Activated CD8-positive, alpha-beta memory T cell treated with anti-CD3 and anti-CD28 coated beads for 48 hours (primary cell): Measurements from ENCODE around the gene PLK3.
"Not testable (repeated sequence)": the region's sequence is repeated elsewhere in the genome, so short reads cannot be mapped to it uniquely, and the experiment has no call there.

Source experiments
- DNase-seq, 3 experiments: peaks; one replicate each; pipeline ENCODE4 v3.0.0-alpha.2; 2020; ENCODE audit warnings: low read depth in 2 of 3, low spot score in 2 of 3

Gene PLK3

DNA sequence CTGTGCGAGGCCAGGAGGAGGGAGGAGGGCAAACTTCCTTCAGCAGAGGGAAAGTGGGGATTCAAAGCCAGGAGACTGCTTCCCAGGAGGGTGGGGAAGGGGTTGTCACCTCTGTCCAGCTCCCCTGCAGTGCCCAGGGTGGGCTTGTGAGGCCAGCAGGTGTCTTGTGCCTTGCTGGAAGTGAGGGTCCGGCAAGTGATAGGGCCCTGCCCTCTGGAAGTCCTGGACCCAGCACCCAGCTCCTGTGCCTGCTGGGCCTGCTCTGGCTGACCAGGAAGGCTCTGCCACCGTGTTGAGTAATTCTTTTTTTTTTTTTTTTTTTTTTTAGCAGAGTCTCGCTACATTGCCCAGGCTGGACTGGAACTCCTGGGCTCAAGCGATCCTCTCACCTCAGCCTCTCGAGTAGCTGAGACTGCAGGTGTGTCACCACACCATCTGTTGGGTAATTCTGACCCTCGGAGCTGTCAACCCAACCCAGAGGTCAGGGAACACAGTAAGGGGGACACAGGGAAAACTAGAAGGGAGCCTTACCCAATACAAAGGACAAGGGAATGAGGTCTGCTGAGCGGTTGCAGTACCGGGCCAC is 13.2 kb upstream of the PLK3 start:
- DNase-seq, result no peak

DNA sequence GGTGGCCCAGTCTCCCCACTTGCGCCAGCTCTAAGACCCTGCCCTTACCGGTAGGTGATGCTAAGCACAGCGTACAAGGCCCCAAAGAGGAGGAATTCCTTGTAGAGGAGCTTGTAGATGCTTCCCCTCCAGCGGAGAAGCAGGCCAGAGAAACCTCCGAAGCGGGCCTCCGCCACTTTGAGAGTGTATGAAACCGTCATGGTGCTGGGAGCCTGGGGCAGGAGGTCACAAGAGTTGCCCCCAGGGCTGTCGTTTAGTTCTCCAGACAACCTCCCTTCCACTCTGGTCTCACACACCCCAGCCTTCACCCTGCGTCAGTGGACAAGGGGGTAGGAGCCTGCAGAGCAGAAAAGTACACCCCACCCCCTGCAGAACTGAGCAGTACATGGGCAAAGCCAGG is 12.7 kb upstream of the PLK3 start:
- DNase-seq, result no peak

DNA sequence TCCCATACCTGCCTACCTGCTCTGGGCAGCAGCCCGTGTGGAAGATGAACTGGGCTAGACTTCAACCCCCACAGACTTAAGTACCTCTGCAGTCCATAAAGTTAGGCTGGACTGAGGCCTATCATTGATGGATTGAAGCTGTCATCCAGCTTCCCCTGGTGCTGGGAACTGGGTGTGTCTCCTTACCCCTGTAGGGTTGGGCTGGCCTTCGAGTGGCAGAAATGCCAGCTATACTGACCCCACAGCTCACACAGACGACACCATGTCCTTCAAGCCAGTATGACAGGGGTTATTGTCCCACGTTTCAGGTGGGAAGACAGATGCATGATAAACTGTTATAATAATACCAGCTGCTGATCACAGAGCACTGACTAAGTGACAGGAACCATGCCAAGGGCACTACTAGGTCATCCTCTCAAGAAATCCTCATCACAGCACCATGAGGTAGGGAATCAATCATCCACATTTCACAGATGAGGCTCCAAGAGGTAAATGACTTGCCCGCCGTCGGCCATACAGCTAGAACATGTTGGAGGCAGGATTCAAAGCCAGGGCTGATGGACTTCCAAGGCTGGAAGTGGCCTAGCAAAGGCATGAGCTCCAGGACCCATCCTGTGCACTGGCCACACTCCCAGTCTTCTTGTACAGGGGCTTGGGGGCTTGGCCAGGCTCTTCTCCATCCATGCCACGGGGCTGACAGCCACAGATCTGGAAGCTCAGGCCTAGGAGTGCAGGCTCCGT is 11.9 kb upstream of the PLK3 start, which contains the start of gene BEST4:
BEST4 (minus strand) TSS at position 51 of the 741 bp plus-strand sequence. CDS start 465 bp downstream, outside the sequence.
- DNase-seq, result no peak

DNA sequence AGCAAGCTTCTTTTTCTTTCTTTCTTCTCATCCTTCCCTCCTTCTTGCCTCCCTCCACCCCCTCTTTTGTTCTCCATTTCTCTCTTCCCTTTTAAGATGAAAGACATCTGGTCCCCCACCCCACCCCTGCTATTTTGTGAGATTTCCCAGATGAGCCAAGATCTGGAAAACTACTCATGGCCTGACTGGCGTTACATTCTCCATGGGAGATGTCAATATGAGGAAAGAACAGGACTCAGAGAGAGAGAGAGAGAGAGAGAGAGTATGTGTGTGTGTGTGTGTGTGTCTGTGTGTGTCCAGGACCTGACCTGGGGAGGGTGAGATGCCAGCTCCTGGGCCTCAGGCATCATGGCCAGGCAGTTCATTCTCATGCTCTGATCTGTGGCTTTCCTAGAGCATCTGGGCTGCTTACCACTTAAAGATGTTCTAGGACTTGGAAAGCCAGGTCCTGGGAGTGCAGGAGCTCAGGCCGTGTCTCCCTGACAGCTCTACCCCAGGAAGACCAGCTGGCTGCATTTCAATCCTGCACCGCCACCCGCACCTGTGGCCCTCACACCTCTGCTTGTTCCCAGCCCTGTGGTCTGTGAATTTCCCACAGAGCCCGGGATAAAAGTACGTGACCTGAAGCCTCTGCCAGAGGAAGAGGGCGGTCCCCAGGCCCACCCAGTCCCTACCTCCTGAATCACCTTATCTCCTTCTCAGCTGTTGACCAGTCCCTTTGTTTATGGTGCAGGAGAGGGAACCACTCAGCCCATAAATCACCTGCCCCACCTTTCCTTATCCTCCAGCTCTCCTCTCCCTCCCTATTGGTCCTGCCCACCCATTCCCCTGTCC is 9.0 kb upstream of the PLK3 start:
- no peak for DNase-seq

DNA sequence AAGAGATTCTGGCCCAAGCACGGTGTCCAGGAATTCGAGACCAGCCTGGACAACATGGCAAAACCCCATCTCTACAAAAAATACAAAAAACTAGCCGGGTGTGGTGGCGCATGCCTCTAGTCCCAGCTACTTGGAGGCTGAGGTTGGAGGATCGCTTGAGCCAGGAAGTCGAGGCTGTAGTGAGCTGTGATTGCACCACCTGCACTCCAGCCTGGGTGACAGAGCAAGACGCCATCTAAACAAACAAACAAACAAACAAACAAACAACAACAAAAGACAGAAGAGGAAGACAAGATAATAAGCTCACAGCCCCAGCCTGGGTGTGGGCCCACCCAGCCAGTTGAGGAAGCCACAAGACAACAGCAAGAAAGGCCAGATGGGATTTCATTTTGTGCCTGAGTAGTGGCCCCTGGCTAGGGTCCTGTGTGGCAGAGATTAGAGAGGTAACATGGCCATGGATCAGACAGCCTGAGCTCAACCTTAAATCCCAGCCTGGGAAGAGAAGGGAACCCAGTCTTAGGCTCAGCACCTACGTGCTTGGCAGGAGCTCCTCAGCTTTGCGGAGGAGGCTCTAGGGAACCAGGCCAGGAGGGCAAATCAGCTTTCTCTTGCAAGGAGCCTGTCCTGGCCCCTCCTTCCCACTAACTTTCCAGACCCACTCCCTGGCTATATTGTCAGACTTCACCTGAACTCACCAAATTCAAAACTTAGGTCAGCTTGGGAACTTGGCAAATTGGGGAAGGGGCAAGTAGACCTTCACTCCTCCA is 7.3 kb upstream of the PLK3 start:
- no peak for DNase-seq

DNA sequence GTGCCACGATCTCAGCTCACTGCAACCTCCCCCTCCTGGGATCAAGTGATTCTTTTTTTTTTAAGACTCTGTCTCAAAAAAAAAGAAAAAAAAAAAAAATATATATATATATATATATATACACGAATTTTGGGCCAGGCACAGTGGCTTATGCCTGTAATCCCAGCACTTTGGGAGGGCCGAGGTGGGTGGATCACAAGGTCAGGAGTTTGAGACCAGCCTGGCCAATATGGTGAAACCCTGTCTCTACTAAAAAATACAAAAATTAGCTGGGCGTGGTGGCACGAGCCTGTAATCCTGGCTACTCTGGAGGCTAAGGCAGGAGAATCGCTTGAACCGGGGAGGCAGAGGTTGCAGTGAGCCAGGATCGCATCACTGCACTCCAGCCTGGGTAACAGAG is 2.3 kb upstream of the PLK3 start:
- not testable (repeated sequence) for DNase-seq

DNA sequence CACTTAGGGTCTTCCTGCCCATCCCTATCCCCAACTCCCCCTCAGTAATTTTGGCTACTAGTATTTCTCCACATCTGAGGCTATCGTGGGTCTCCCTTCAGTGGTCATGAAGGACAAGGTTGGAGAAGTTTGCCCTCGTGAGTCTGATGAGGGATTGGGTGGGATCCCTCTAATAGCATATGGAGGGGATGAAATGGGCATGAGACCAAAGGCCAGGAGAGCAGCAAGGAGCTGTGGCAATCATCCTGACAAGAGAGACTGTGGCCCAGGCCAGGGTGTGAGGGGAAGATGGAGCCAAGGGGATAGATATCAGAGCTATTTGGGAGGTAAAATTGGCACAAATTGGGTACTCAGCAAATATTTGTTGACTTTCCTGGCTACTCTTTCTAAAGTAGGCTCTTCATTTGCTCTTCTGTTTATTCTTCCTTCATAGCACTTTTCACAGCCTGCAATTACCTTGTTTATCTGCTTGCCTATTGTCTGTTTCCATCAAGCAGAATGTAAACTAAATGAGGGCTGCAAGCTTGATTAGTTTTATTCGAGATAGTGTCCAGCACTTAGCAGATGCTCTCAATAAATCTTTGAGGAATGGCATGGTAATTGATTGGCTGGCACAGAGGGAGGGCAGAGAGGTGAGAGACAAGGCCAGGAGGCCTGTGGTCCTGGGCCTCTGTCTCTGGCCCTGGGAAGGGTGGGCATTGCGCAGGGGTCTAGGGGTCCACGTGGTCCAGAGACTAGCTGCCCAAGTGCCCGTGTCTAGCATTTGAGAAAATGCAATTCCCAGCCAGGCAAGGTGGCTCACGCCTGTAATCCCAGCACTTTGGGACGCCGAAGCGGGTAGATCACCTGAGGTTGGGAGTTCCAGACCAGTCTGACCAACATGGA is 1.5 kb upstream of the PLK3 start:
- DNase-seq, result no peak

DNA sequence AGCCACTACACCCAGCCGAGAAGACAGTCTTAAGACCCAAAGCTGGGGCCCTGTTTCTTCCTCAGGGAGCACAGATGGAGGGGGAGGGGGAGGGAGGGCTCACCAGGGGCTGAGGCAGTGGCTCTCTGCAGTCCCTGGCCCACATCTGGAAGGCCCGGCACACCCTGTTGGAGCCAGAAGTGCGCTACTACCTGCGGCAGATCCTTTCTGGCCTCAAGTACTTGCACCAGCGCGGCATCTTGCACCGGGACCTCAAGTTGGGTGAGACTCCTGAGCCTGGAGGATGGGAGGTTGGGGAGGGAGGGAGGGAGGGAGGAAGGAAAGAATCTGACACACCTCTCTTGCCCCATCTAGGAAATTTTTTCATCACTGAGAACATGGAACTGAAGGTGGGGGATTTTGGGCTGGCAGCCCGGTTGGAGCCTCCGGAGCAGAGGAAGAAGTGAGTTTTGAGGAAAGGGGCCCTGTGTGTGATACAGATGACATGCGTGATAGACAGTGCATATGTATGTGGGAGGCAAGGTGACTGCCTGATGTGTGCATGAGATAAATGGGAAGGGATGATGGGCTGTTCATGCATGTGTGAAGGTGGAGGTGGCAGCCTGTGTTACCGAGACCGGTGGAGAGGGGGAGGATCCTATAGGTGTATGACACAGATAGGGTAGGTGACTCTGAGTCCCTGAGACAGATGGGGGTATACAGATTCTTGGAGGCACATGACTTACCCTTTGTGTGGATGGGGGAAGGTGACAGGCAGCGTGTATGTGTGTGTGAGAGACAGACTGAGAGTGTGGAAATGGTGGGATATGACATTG is 1.5 kb downstream of the PLK3 start:
- no peak for DNase-seq

DNA sequence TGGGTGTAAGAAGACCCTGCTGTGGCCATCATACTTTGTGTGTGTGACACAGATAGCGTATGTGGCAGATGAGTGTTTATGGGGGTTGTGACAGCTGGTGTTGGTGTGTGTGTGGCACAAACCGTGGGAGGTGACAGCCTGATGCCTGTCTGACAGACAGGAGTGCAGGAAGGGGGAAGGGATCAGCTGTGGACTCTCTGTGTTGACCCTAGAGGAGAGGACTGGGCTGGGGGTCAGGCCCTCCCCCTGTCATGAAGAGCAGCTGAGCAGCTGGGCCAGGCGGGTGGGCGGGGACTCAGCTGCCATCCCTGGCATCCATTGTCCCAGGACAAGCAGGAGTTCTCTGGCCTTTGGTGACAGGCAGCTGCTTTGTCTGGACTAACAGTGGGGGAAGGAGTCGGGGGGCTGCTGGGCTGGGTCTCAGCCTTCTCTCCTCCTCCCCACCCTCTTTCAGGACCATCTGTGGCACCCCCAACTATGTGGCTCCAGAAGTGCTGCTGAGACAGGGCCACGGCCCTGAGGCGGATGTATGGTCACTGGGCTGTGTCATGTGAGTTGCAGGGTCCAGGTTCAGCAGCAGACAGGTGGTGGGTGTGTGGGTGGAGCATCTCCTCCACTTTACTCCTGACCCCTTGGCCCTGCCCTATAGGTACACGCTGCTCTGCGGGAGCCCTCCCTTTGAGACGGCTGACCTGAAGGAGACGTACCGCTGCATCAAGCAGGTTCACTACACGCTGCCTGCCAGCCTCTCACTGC is 2.3 kb downstream of the PLK3 start:
- DNase-seq, result no peak

DNA sequence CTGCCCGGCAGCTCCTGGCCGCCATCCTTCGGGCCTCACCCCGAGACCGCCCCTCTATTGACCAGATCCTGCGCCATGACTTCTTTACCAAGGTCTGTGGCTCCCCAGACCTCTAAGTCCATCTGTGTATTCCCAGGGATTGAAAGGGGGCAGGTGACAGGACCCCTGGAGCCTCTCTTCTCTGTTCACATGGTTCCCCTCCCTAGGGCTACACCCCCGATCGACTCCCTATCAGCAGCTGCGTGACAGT is 2.8 kb downstream of the PLK3 start:
- no peak for DNase-seq

DNA sequence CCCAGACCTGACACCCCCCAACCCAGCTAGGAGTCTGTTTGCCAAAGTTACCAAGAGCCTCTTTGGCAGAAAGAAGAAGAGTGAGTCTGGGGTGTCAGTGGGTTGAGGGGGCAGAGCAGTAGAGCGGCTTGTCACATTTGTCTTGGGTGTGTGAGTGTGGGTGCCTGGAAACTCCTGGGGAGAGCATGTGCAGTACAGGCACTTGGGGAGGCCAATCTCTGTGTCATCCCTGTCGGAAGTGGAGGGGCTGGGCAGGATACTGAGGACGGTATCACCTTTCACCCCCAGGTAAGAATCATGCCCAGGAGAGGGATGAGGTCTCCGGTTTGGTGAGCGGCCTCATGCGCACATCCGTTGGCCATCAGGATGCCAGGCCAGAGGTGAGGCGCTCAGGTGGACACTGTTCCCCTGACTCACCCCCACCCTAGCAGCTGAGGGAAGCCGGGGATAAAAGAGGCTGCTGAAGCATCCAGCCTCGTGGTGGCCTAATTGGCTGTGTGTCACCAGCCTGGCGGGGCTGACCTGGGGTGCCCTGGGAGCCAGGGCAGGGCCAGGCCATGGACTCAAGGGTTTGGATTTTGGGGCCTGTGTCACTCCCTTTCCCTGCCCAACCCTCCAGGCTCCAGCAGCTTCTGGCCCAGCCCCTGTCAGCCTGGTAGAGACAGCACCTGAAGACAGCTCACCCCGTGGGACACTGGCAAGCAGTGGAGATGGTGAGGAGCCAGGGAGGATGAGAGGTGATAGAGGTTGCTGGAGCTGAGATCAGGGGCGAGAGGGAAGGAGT is 3.3 kb downstream of the PLK3 start:
- no peak for DNase-seq

DNA sequence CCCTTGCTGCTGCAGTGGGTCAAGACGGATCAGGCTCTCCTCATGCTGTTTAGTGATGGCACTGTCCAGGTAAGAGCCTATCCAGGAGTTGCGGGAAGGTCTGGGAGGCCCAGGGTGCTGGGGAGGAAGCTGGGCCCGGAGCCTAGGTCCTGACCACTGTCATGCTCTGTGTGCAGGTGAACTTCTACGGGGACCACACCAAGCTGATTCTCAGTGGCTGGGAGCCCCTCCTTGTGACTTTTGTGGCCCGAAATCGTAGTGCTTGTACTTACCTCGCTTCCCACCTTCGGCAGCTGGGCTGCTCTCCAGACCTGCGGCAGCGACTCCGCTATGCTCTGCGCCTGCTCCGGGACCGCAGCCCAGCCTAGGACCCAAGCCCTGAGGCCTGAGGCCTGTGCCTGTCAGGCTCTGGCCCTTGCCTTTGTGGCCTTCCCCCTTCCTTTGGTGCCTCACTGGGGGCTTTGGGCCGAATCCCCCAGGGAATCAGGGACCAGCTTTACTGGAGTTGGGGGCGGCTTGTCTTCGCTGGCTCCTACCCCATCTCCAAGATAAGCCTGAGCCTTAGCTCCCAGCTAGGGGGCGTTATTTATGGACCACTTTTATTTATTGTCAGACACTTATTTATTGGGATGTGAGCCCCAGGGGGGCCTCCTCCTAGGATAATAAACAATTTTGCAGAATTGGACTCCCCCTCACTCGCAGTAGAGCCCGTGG is 5.3 kb downstream of the PLK3 start:
- no peak for DNase-seq

DNA sequence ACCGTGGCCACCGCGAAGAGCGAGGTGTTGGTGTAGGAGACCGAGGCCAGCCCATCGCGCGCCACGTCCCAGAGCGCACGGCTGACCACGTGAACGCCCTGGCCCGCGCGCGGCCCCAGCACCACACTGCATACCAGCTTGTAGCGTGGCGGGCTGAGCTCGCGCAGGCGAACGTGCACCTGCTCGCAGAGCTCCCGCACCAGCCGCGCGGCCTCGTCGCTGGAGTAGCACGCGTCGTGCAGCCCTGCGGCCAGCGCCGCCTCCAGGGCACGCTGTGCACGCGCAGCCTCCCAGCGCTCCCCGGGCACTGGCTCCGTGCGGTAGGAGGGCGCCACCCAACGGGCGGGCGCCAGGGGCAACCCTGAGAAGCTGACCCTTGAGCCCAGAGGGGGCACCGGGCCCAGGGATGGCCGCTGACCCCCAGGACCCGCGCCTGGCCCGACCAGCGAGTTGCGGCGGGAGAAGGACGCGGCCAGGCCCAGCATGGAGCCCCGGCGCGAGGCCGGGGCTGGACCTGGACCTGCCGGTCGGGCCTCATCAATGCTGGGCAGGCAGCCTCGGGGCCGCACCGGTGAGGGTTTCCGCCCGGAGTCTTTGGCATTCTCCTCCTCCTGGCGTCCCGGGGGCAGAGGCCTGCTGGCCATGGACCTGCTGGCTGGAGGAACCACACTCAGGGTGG is 6.0 kb downstream of the PLK3 start:
- DNase-seq, result no peak

DNA sequence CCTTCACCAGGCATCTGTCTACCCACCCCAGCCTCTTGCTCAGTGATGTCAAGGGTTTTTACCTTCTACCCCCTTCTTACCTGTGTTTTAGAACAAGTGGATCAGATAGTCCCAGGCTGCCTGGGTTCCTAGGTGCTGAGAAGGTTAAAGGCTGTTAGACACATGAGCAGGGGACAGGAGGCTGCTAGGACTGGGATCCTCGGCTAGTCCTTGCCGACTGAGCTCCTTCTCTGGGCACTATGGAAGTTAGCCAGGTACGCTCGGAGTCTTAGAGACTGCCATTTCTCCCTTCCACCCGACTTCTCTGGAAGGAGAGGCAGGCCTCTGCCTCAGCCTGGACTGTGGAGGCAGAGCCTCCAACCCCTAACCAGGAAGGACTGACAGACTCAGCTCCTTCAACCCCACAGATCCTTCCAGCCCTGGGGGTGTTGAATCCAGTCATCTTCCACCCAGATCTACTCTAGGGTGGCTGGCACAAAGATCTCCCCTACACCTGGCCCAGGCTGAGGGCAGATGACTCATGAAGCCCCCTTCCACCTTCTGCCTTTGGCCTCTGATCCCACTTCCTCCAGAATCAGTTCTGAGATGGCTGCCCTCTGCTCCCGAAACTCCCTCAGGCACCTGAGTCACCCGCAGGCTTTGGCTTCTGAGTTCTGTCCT is 6.7 kb downstream of the PLK3 start, which contains the start of gene DYNLT4:
DYNLT4 (minus strand) TSS at position 648 of the 660 bp plus-strand sequence. CDS start 683 bp downstream, outside the sequence.
- DNase-seq, result no peak

DNA sequence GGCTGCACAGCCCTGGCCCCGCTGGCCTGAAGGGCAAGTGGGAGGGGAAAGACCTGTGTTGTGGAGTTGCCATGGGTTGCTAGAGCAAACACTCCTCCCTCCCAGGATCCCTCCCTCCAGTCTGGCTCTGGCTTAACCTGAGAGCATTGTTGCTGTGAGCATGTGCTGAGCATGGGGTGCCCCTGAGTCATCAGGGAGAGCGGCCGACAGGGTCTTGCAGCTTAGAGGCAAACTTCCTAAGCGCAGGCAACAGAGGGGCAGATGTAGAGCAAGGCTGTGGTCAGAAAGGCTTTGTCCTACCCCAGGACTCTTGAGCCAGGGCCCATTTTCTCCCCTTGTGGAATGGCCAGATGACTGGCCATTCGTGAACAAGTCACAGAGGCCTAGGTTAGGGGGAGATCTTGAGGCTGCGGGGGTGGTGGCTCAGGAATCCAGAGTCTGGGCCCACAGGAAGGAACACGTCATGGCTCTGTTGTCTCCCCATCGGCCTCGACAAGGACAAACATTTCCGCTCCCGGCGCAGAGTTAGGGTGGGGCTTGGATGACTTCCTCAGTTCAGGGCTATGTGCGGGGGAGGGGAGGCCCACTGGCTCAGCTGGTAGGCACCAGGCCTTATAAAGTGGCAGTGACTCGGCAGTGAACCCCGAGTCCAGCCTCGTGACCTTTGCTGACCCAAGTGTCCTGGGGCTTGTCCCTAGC is 7.3 kb downstream of the PLK3 start:
- DNase-seq, result peak in 2 of 3 experiments; percentile 75 to 80
